ENCODE data around the gene NPC1.
"Not testable (repeated sequence)": the region's sequence is repeated elsewhere in the genome, so short reads cannot be mapped to it uniquely, and the experiment has no call there.

NPC1 gene

GRCh38 chr18:23493654-23494053 is 92.7 kb downstream of the NPC1 start:
- DNase-seq (ENCODE audit: low read depth in 2 of 2, low spot score in 1 of 2) = no peak

GRCh38 chr18:23489586-23489985 is 96.7 kb downstream of the NPC1 start:
- not testable (repeated sequence) for DNase-seq (ENCODE audit: low read depth in 2 of 2, low spot score in 1 of 2)

- DNase-seq (ENCODE audit: low read depth in 2 of 2, low spot score in 1 of 2) = no peak
Observed at GRCh38 chr18:23487738-23488570, 98.4 kb downstream of the NPC1 start.

GRCh38 chr18:23485386-23485785 is 100.9 kb downstream of the NPC1 start:
- no peak for DNase-seq (ENCODE audit: low read depth in 2 of 2, low spot score in 1 of 2)

GRCh38 chr18:23484561-23485182 is 101.6 kb downstream of the NPC1 start:
- no peak for DNase-seq (ENCODE audit: low read depth in 2 of 2, low spot score in 1 of 2)
